ENCODE measurements around the gene GPI.

DNA sequence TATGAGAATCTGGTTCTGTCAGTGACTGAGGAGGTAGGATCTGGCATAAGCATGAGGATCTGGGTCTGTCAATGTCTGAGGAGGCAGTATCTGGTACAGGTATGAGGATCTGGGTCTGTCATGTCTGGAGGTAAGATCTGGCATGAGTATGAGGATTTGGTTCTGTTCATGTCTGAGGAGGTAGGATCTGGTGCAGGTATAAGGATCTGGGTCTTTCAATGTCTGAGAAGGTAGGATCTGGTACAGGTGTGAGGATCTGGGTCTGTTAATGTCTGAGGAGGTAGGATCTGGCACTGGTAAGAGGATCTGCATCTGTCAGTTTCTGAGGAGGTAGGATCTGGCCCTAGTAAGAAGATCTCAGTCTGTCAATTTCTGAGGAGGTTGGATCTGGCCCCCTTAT is 26.8 kb downstream of the GPI start:
- TF ChIP-seq CTCF (IDR thresholded peaks at IDR 0.05; ENCODE audit: control extremely low read depth in 1 of 3, insufficient read depth in 1 of 3, low read depth in 1 of 3, low read length in 3 of 3) (no peak), HDAC6 (IDR thresholded peaks at IDR 0.05; ENCODE audit: low read depth, low read length) (no peak), EP300 (IDR thresholded peaks at IDR 0.05; ENCODE audit: borderline replicate concordance in 1 of 2, low read depth in 2 of 2, low read length in 2 of 2) (no peak), BCL11A (IDR thresholded peaks at IDR 0.05; ENCODE audit: low read depth in 2 of 2, low read length in 2 of 2) (no peak), GTF2F1 (IDR thresholded peaks at IDR 0.05; ENCODE audit: borderline replicate concordance, low read depth, low read length) (no peak), CEBPB (IDR thresholded peaks at IDR 0.05; ENCODE audit: low read depth, low read length) (no peak), SAP30 (IDR thresholded peaks at IDR 0.05; ENCODE audit: insufficient read depth, insufficient replicate concordance, low read length) (no peak), CBX5 (IDR thresholded peaks at IDR 0.05; ENCODE audit: low read depth, low read length) (no peak), SRF (IDR thresholded peaks at IDR 0.05; ENCODE audit: low read depth, low read length) (no peak)
- TF ChIP-seq, protein P1, sequence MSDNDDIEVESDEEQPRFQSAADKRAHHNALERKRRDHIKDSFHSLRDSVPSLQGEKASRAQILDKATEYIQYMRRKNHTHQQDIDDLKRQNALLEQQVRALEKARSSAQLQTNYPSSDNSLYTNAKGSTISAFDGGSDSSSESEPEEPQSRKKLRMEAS (IDR thresholded peaks at IDR 0.05), result no peak
